Mesothelial cell of epicardium (in vitro differentiated cells): ENCODE results near the gene IVD. TPM values are rescaled to one million over a fixed set of nuclear protein-coding genes. Genes with fewer than 3 reads are reported as not detected.

Experiments used
- DNase-seq, 2 experiments: peaks; one replicate each; pipeline ENCODE4 v3.0.0; 2021; ENCODE audit warnings: low spot score in 2 of 2; ENCODE audit not compliant: unreplicated experiment in 2 of 2
- H3K27ac Mint-ChIP-seq: 2 replicates; pipeline ENCODE4 v1.8.0; 2021; ENCODE audit warnings: mixed read lengths
- H3K27me3 Mint-ChIP-seq: 2 replicates; pipeline ENCODE4 v1.8.0; 2021; ENCODE audit warnings: low read depth, mixed read lengths
- H3K36me3 Mint-ChIP-seq: 2 replicates; pipeline ENCODE4 v1.8.0; 2021; ENCODE audit warnings: mixed read lengths
- H3K4me1 Mint-ChIP-seq: 2 replicates; pipeline ENCODE4 v1.8.0; 2021; ENCODE audit warnings: mixed read lengths
- H3K4me3 Mint-ChIP-seq: 2 replicates; pipeline ENCODE4 v1.8.0; 2021; ENCODE audit warnings: mild to moderate bottlenecking, moderate library complexity, mixed read lengths
- H3K9me3 Mint-ChIP-seq: 2 replicates; pipeline ENCODE4 v1.8.0; 2021; ENCODE audit warnings: mixed read lengths
- CTCF ChIP-seq: fragments of 200-600 bp; sonication (generic); IDR thresholded peaks from one replicate; pipeline ENCODE4 v1.5.0; 2021; ENCODE audit warnings: antibody characterized with exemption; ENCODE audit not compliant: unreplicated experiment
- total RNA-seq: library from RNA; stranded (reverse); gene quantifications from 3 replicates; pipeline ENCODE4 v1.2.1, GENCODE V29; 2021

IVD gene
- total RNA-seq, 1 donor from 2014 or later = 117 TPM

- Mint-ChIP-seq H3K9me3 (no peaks in the 10 kb centered on the region), H3K4me3 (peak overlapping the region; percentile 59), H3K4me1 (peaks cover 46% of the 10 kb centered on the region), H3K27ac (no peak overlapping the region), H3K27me3 (peaks cover 82% of the 10 kb centered on the region), H3K36me3 (peaks cover 1% of the 10 kb centered on the region)
- no peak for DNase-seq
- no peak for TF ChIP-seq CTCF
Observed at GRCh38 chr15:40435023-40435709, 29.6 kb downstream of the IVD start.

- Mint-ChIP-seq H3K9me3 (no peaks in the 10 kb centered on the region), H3K36me3 (peaks cover 1% of the 10 kb centered on the region), H3K27me3 (peaks cover 78% of the 10 kb centered on the region), H3K4me1 (peaks cover 42% of the 10 kb centered on the region), H3K4me3 (peak overlapping the region; percentile 59), H3K27ac (no peak overlapping the region)
- DNase-seq = no peak
- TF ChIP-seq CTCF = no peak
Observed at GRCh38 chr15:40435710-40436089, 30.1 kb downstream of the IVD start.

- Mint-ChIP-seq H3K9me3 (no peaks in the 10 kb centered on the region), H3K36me3 (peaks cover 1% of the 10 kb centered on the region), H3K4me3 (peak overlapping the region; percentile 70), H3K27ac (no peak overlapping the region), H3K4me1 (peaks cover 42% of the 10 kb centered on the region), H3K27me3 (peaks cover 78% of the 10 kb centered on the region)
- no peak for DNase-seq
- TF ChIP-seq CTCF = no peak
Observed at GRCh38 chr15:40436116-40436891, 30.7 kb downstream of the IVD start.

- Mint-ChIP-seq H3K36me3 (peaks cover 1% of the 10 kb centered on the region), H3K27me3 (peaks cover 79% of the 10 kb centered on the region), H3K27ac (no peak overlapping the region), H3K9me3 (no peaks in the 10 kb centered on the region), H3K4me3 (peak overlapping the region; percentile 70), H3K4me1 (peaks cover 42% of the 10 kb centered on the region)
- TF ChIP-seq CTCF = no peak
- DNase-seq = no peak
Observed at GRCh38 chr15:40436892-40437751, 31.5 kb downstream of the IVD start.

GRCh38 chr15:40437752-40438687 is 32.4 kb downstream of the IVD start:
- Mint-ChIP-seq H3K36me3 (peaks cover 1% of the 10 kb centered on the region), H3K4me3 (peak overlapping the region; percentile 70), H3K9me3 (no peaks in the 10 kb centered on the region), H3K27ac (no peak overlapping the region), H3K4me1 (peaks cover 49% of the 10 kb centered on the region), H3K27me3 (peaks cover 78% of the 10 kb centered on the region)
- no peak for TF ChIP-seq CTCF
- DNase-seq = no peak
